ENCODE results near the gene FNDC10.

GRCh38 chr1:1578371-1578940, 21.5 kb downstream of the FNDC10 start:
- TF ChIP-seq CTCF (IDR thresholded peaks at IDR 0.05) (no peak), POLR2A (IDR thresholded peaks at IDR 0.05) (no peak)

Measured in adrenal gland (tissue), 5 donors.